HepG2 (cell line): ENCODE results near the gene LRRIQ4. TPM values are rescaled to one million over a fixed set of nuclear protein-coding genes. Genes with fewer than 3 reads are reported as not detected.

ENCODE experiments used
- KDM2A ChIP-seq: sonication (generic); formaldehyde crosslinking; IDR thresholded peaks from 2 replicates; pipeline ENCODE4 v1.4.0; 2020; ENCODE audit warnings: low read depth, missing genetic modification reagents, borderline replicate concordance
- POLR2G ChIP-seq: fragments of 200-400 bp; formaldehyde crosslinking; IDR thresholded peaks from 2 replicates; pipeline ENCODE4 v1.6.1; 2018; ENCODE audit warnings: mild to moderate bottlenecking, low read depth, low read length, moderate library complexity
- SAP130 ChIP-seq: IDR thresholded peaks from 2 replicates; pipeline ENCODE4 v1.6.1; 2016; ENCODE audit warnings: low read depth
- SCMH1 ChIP-seq: sonication (generic); formaldehyde crosslinking; IDR thresholded peaks from 2 replicates; pipeline ENCODE4 v1.9.0; 2021; ENCODE audit warnings: missing genetic modification reagents, mild to moderate bottlenecking, borderline replicate concordance
- ZFX ChIP-seq: sonication (generic); formaldehyde crosslinking; IDR thresholded peaks from 2 replicates; pipeline ENCODE4 v1.4.0; 2020; ENCODE audit warnings: mild to moderate bottlenecking, low read depth, missing genetic modification reagents, moderate library complexity
- ZNF713 ChIP-seq: sonication (generic); formaldehyde crosslinking; IDR thresholded peaks from 2 replicates; pipeline ENCODE4 v1.4.0; 2020; ENCODE audit warnings: mild to moderate bottlenecking, missing genetic modification reagents
- polyA plus RNA-seq, 8 experiments: library from polyadenylated mRNA; depleted of rRNA in 3 of 8; stranded (reverse) in 7 of 8; unstranded in 1 of 8; fragments of >200 nt; fragmentation: Illumina TruSeq in 4 of 8; extraction: Trizol in 4 of 8; gene quantifications; 2 replicates each; pipeline versions ENCODE4 v1.2.1 to v1.2.3, GENCODE V29; 2011 to 2016; ENCODE audit warnings: low read depth in 4 of 8, missing spikeins in 1 of 8, mixed read lengths in 1 of 8; ENCODE audit not compliant: insufficient read depth in 1 of 8
- total RNA-seq, 5 experiments: library from RNA; depleted of rRNA; stranded (reverse); fragments of >200 nt; fragmentation: Illumina TruSeq; extraction: Trizol; gene quantifications; 2 replicates each; pipeline ENCODE4 v1.2.3, GENCODE V29; 2016; ENCODE audit warnings: low read depth in 1 of 5
- TF ChIP-seq, protein P1 (sequence below): IDR thresholded peaks from 2 replicates; pipeline ENCODE4 v1.6.1; 2016; ENCODE audit warnings: missing compliant biosample characterization, missing genetic modification reagents, borderline replicate concordance
- TF ChIP-seq, protein P2 (sequence below): sonication (generic); formaldehyde crosslinking; IDR thresholded peaks from 2 replicates; pipeline ENCODE4 v1.5.0; 2020; ENCODE audit warnings: mild to moderate bottlenecking, missing genetic modification reagents
- TF ChIP-seq, protein P3 (sequence below): sonication (generic); formaldehyde crosslinking; IDR thresholded peaks from 2 replicates; pipeline ENCODE4 v1.4.0; 2020; ENCODE audit warnings: mild to moderate bottlenecking, missing genetic modification reagents
- TF ChIP-seq, protein P4 (sequence below): sonication (generic); formaldehyde crosslinking; IDR thresholded peaks from 2 replicates; pipeline ENCODE4 v1.4.0; 2020; ENCODE audit warnings: mild to moderate bottlenecking, missing genetic modification reagents
- TF ChIP-seq, protein P5 (sequence below): sonication (generic); formaldehyde crosslinking; IDR thresholded peaks from 2 replicates; pipeline ENCODE4 v1.5.0; 2020; ENCODE audit warnings: missing genetic modification reagents, mild to moderate bottlenecking, borderline replicate concordance

The LRRIQ4 gene
- total and polyA plus RNA-seq, 2 of the 13 experiments (the other 11 are each of a cell fraction or from before 2014, with no cell fraction given) = not detected

DNA sequence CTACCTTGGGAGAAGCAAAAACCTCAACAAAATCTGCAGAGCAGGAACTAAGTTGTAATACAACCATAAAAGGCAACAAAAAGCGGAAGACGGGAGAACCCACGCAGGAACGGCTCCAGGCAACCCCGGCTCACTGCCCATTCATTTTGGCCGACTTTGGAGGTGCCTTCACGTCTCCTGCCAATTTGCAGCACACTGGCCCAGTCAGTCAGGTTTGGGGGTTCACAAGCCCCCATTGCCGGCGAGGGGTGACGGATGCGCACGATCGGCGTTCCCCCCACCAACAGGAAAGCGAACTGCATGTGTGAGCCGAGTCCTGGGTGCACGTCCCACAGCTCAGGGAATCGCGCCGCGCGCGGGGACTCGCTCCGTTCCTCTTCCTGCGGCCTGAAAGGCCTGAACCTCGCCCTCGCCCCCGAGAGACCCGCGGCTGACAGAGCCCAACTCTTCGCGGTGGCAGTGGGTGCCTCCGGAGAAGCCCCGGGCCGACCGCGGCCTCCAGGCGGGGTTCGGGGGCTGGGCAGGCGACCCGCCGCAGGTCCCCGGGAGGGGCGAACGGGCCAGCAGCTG is 48.3 kb upstream of the LRRIQ4 start (continued):
- TF ChIP-seq ZNF713 = 0 out of 2 replicates have a peak, but pooled peaks have one; percentile 15
- TF ChIP-seq POLR2G = no peak
- no peak for TF ChIP-seq ZFX (CRISPR knock-in tag)
- peak; percentile 6; the same call in 1 of the 2 replicates for TF ChIP-seq SAP130 (CRISPR knock-in tag)
- TF ChIP-seq, protein P1, sequence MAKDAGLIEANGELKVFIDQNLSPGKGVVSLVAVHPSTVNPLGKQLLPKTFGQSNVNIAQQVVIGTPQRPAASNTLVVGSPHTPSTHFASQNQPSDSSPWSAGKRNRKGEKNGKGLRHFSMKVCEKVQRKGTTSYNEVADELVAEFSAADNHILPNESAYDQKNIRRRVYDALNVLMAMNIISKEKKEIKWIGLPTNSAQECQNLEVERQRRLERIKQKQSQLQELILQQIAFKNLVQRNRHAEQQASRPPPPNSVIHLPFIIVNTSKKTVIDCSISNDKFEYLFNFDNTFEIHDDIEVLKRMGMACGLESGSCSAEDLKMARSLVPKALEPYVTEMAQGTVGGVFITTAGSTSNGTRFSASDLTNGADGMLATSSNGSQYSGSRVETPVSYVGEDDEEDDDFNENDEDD (CRISPR knock-in tag) = no peak
- no peak for TF ChIP-seq SCMH1 (CRISPR knock-in tag)
- TF ChIP-seq, protein P2, sequence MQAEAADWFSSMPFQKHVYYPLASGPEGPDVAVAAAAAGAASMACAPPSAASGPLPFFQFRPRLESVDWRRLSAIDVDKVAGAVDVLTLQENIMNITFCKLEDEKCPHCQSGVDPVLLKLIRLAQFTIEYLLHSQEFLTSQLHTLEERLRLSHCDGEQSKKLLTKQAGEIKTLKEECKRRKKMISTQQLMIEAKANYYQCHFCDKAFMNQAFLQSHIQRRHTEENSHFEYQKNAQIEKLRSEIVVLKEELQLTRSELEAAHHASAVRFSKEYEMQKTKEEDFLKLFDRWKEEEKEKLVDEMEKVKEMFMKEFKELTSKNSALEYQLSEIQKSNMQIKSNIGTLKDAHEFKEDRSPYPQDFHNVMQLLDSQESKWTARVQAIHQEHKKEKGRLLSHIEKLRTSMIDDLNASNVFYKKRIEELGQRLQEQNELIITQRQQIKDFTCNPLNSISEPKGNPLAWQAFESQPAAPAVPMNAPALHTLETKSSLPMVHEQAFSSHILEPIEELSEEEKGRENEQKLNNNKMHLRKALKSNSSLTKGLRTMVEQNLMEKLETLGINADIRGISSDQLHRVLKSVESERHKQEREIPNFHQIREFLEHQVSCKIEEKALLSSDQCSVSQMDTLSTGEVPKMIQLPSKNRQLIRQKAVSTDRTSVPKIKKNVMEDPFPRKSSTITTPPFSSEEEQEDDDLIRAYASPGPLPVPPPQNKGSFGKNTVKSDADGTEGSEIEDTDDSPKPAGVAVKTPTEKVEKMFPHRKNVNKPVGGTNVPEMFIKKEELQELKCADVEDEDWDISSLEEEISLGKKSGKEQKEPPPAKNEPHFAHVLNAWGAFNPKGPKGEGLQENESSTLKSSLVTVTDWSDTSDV (CRISPR knock-in tag) = 0 out of 2 replicates have a peak, but pooled peaks have one; percentile 60
- TF ChIP-seq, protein P3, sequence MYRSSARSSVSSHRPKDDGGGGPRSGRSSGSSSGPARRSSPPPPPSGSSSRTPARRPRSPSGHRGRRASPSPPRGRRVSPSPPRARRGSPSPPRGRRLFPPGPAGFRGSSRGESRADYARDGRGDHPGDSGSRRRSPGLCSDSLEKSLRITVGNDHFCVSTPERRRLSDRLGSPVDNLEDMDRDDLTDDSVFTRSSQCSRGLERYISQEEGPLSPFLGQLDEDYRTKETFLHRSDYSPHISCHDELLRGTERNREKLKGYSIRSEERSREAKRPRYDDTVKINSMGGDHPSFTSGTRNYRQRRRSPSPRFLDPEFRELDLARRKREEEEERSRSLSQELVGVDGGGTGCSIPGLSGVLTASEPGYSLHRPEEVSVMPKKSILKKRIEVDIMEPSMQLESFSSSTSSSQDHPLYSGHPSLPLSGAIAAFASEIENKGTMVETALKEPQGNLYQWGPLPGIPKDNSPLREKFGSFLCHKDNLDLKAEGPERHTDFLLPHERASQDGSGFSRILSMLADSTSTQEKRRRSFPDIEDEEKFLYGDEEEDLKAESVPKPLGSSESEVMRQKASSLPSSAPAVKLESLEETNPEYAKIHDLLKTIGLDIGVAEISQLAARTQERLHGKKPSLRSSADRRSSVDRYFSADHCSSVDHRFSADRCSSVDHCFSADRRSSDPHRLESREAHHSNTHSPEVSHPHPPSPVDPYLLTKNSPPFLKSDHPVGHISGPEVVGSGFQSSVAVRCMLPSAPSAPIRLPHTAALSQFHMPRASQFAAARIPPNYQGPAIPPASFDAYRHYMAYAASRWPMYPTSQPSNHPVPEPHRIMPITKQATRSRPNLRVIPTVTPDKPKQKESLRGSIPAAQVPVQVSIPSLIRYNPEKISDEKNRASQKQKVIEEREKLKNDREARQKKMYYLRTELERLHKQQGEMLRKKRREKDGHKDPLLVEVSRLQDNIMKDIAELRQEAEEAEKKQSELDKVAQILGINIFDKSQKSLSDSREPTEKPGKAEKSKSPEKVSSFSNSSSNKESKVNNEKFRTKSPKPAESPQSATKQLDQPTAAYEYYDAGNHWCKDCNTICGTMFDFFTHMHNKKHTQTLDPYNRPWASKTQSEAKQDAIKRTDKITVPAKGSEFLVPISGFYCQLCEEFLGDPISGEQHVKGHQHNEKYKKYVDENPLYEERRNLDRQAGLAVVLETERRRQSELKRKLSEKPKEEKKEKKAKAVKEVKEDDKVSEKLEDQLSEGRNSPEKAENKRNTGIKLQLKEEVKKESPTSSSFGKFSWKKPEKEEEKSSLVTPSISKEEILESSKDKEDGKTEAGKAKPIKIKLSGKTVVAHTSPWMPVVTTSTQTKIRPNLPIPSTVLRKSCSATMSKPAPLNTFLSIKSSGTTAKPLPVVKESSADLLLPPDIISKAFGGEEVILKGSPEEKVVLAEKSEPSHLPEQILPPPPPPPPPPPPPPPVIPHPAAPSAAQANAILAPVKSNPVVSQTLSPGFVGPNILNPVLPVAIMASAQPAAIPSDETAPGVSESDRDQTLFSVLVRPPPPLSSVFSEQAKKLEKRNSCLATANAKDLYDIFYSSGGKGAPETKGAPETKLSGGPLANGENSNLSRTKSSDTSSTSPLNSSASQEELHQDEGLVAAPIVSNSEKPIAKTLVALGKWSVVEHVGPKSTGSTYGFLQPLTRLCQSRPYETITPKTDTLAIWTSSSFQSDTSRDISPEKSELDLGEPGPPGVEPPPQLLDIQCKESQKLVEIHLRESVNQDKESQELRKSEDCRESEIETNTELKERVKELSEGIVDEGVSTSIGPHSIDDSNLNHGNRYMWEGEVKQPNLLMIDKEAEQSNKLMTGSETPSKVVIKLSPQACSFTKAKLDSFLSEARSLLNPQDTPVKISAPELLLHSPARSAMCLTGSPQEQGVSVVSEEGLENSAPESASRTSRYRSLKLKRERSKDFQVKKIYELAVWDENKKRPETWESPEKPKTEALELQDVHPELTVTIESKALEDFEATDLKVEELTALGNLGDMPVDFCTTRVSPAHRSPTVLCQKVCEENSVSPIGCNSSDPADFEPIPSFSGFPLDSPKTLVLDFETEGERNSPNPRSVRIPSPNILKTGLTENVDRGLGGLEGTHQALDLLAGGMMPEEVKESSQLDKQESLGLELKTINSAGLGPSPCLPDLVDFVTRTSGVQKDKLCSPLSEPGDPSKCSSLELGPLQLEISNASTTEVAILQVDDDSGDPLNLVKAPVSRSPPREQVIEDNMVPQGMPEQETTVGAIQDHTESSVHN (CRISPR knock-in tag) = 0 out of 2 replicates have a peak, but pooled peaks have one; percentile 18
- TF ChIP-seq, protein P4, sequence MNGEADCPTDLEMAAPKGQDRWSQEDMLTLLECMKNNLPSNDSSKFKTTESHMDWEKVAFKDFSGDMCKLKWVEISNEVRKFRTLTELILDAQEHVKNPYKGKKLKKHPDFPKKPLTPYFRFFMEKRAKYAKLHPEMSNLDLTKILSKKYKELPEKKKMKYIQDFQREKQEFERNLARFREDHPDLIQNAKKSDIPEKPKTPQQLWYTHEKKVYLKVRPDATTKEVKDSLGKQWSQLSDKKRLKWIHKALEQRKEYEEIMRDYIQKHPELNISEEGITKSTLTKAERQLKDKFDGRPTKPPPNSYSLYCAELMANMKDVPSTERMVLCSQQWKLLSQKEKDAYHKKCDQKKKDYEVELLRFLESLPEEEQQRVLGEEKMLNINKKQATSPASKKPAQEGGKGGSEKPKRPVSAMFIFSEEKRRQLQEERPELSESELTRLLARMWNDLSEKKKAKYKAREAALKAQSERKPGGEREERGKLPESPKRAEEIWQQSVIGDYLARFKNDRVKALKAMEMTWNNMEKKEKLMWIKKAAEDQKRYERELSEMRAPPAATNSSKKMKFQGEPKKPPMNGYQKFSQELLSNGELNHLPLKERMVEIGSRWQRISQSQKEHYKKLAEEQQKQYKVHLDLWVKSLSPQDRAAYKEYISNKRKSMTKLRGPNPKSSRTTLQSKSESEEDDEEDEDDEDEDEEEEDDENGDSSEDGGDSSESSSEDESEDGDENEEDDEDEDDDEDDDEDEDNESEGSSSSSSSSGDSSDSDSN = peak; percentile 73; the same call in 1 of the 2 replicates
- TF ChIP-seq, protein P5, sequence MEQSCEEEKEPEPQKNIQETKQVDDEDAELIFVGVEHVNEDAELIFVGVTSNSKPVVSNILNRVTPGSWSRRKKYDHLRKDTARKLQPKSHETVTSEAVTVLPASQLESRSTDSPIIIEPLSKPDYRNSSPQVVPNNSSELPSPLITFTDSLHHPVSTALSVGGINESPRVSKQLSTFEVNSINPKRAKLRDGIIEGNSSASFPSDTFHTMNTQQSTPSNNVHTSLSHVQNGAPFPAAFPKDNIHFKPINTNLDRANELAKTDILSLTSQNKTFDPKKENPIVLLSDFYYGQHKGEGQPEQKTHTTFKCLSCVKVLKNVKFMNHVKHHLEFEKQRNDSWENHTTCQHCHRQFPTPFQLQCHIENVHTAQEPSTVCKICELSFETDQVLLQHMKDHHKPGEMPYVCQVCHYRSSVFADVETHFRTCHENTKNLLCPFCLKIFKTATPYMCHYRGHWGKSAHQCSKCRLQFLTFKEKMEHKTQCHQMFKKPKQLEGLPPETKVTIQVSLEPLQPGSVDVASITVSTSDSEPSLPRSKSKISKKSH (CRISPR knock-in tag) = 0 out of 2 replicates have a peak, but pooled peaks have one; percentile 61
- peak; percentile 25; the same call in 1 of the 2 replicates for TF ChIP-seq KDM2A
